ENCODE data around the gene CBR4. TPM values are rescaled to one million over a fixed set of nuclear protein-coding genes. Genes with fewer than 3 reads are reported as not detected.

The CBR4 gene
- total and polyA plus RNA-seq, 2 experiments from 2014 or later = 36.9 to 38.1 TPM

- TF ChIP-seq REST (IDR thresholded peaks at IDR 0.05; ENCODE audit: unreplicated experiment) = no peak
- no peak for TF ChIP-seq CREB1 (CRISPR knock-in tag; IDR thresholded peaks at IDR 0.05; ENCODE audit: low read depth)
- no peak for TF ChIP-seq ZNF331 (CRISPR knock-in tag; IDR thresholded peaks at IDR 0.05; ENCODE audit: low read depth)
Observed at GRCh38 chr4:169040559-169041261, 30.7 kb upstream of the CBR4 start (continued).

- H3K27ac ChIP-seq (ENCODE audit: low read depth) = no peak overlapping the region
- H3F3A ChIP-seq (replicated peaks; ENCODE audit: low read depth) = no peaks in the 10 kb centered on the region
- Mint-ChIP-seq H3K4me1 (peaks cover 3% of the 10 kb centered on the region), H3K4me3 (no peak overlapping the region), H3K9me3 (no peaks in the 10 kb centered on the region; the same call in 1 of the 3 replicates), H3K27me3 (ENCODE audit: insufficient read depth, low read depth, poor library complexity) (peaks cover 6% of the 10 kb centered on the region), H3K27ac (no peak overlapping the region), H3K36me3 (ENCODE audit: low read depth) (peaks cover 9% of the 10 kb centered on the region; the same call in 1 of the 3 replicates)
- no peak overlapping the region for H3K4me3 ChIP-seq
- H3K27me3 ChIP-seq (ENCODE audit: insufficient read depth) = no peaks in the 10 kb centered on the region
- no peaks in the 10 kb centered on the region; the same call in 1 of the 2 replicates for H3K4me1 ChIP-seq (ENCODE audit: insufficient read depth)
- peak overlapping the region; percentile 52; the same call in 1 of the 2 replicates for H2AFZ ChIP-seq
- H4K20me1 ChIP-seq (replicated peaks; ENCODE audit: insufficient read depth) = no peaks in the 10 kb centered on the region
- H3K79me2 ChIP-seq (replicated peaks; ENCODE audit: insufficient read depth) = no peaks in the 10 kb centered on the region
- no peak for DNase-seq (ENCODE audit: low spot score)
- no peaks in the 10 kb centered on the region for H3K36me3 ChIP-seq (ENCODE audit: insufficient read depth)
- no peaks in the 10 kb centered on the region for H3K9me2 ChIP-seq (ENCODE audit: insufficient read depth)
- ATAC-seq = no peak
- no peak overlapping the region for H3K4me2 ChIP-seq
- TF ChIP-seq JUNB (IDR thresholded peaks at IDR 0.05; ENCODE audit: unreplicated experiment) (no peak), CREB1 (CRISPR knock-in tag; IDR thresholded peaks at IDR 0.05; ENCODE audit: low read depth) (no peak), NANOG (IDR thresholded peaks at IDR 0.05; ENCODE audit: borderline replicate concordance) (no peak), CTCF (conservative IDR thresholded peaks at IDR 0.05; ENCODE audit: low read depth in 2 of 2) (no peak), ZNF114 (CRISPR knock-in tag; IDR thresholded peaks at IDR 0.05) (no peak), POLR2AphosphoS5 (IDR thresholded peaks at IDR 0.05; ENCODE audit: low read depth) (no peak), ETS1 (IDR thresholded peaks at IDR 0.05) (no peak), STAT1 (IDR thresholded peaks at IDR 0.05; ENCODE audit: unreplicated experiment) (no peak), ZNF462 (CRISPR knock-in tag; IDR thresholded peaks at IDR 0.05) (no peak)
Observed at GRCh38 chr4:169039251-169039954, 29.3 kb upstream of the CBR4 start.

Data from GM23338 (cell line).